Pancreas (tissue), 10 donors: Measurements from ENCODE around the gene SVOPL. TPM values are rescaled to one million over a fixed set of nuclear protein-coding genes. Genes with fewer than 3 reads are reported as not detected.

Experiments
- ATAC-seq, 4 donors: fragments of 200-7000 bp; cut with Tn5 transposase; one replicate each; pipeline versions ENCODE4 v1.8.0 to v1.9.1; 2020; ENCODE audit warnings: mild to moderate bottlenecking in 4 of 4, moderate library complexity in 4 of 4
- DNase-seq, 6 donors: peaks; one replicate each; pipeline ENCODE4 v3.0.0-alpha.2; 2020
- FAIRE-seq: peaks from 2 replicates; lab custom pipeline; 2012; peaks lifted over from hg19 to GRCh38; lab: Jason Lieb, UNC
- H3K27ac ChIP-seq, 4 donors: fragments of 200-600 bp; sonication (generic); 1 replicate in 3 of 4; 2 replicates in 1 of 4; pipeline versions ENCODE4 v1.5.0 to v1.8.0; 2020
- H3K27me3 ChIP-seq, 4 donors: fragments of 200-600 bp; one replicate each; pipeline ENCODE4 v1.8.0; 2021
- H3K36me3 ChIP-seq, 3 donors: fragments of 200-600 bp; sonication (generic) in 1 of 3; one replicate each; pipeline versions ENCODE4 v1.5.0 to v1.8.0; 2020 to 2021
- H3K4me1 ChIP-seq, 3 donors: fragments of 200-600 bp; one replicate each; pipeline ENCODE4 v1.8.0; 2021
- H3K4me3 ChIP-seq, 4 donors: fragments of 200-600 bp; sonication (generic) in 2 of 4; one replicate each; pipeline versions ENCODE4 v1.5.0 to v1.8.0; 2020 to 2021
- H3K9me3 ChIP-seq, 4 donors: fragments of 200-600 bp; one replicate each; pipeline ENCODE4 v1.8.0; 2021
- CTCF ChIP-seq, 4 donors: fragments of 200-600 bp; sonication (generic) in 3 of 4; IDR thresholded peaks; one replicate each; pipeline versions ENCODE4 v1.5.0 to v1.8.0; 2021; ENCODE audit warnings: antibody characterized with exemption in 4 of 4
- WGBS, 2 donors: extraction: QIAGEN DNeasy Blood & Tissue Kit; methylation state at CpG; one replicate each; pipeline ENCODE4 v1.1.7; 2013; 5-methylcytosine and 5-hydroxymethylcytosine counted together
- intact Hi-C, 3 donors: fragments of 100-400 bp; cut with DNase I; formaldehyde crosslinking; loops; one replicate each; pipeline versions ENCODE4 v1.11.1 to v1.14.2; 2022
- polyA plus RNA-seq, 2 donors: library from polyadenylated mRNA; stranded (reverse); fragments of 200-250 nt; gene quantifications; one replicate each; pipeline ENCODE4 v1.2.3, GENCODE V29; 2013
- total RNA-seq, 6 donors: library from RNA; stranded (reverse); fragmentation: NEBNext Ultra II Directional in 4 of 6; extraction: Animal tissue kit (Norgen Biotek cat#: 25700) in 4 of 6; gene quantifications; one replicate each; pipeline versions ENCODE4 v1.2.1 to v1.2.4, GENCODE V29; 2021 to 2023
- donor health status: healthy with polysubstance abuse.
- donor health status: DM: no; HTN: no; CAD: no; lungs with moderate emphysema.
- donor health status: DM: no; HTN: no; CAD: no.
- donor health status: control.
- donor health status: control.
- donor health status: Bipolar disorder and iron deficiency.
- donor health status: DM: yes; HTN: yes; CAD: no.
- donor health status: DM: no; HTN: no; CAD: no.
- donor health status: DM: no; HTN: no; CAD: no.
- donor health status: DM: yes; HTN: yes; CAD: no.

Gene SVOPL
- total and polyA plus RNA-seq, 8 donors, result 0.09 to 0.91 (median 0.18) TPM; not detected in 1

- DNase-seq (no peak), ATAC-seq (no peak), FAIRE-seq (no peak)
- no peak for TF ChIP-seq CTCF (IDR thresholded peaks at IDR 0.05)
- Histone ChIP-seq H3K27ac (no peak overlapping the region), H3K9me3 (peaks cover 0 to 9% (median 2%) of the 10 kb centered on the region in 4 donors), H3K4me3 (no peak overlapping the region), H3K36me3 (peaks cover 3 to 71% (median 44%) of the 10 kb centered on the region in 3 donors), H3K4me1 (no peaks in the 10 kb centered on the region), H3K27me3 (no peaks in the 10 kb centered on the region)
- 97 to 99% methylated on average over 3 of the region's 3 CpGs for WGBS, 2 donors
- intact Hi-C loops, result no loop called here
Measured at GRCh38 chr7:138556771-138557484, 144.2 kb downstream of the SVOPL start.

GRCh38 chr7:138555684-138556083 is 145.5 kb downstream of the SVOPL start:
- FAIRE-seq (no peak), ATAC-seq (no peak), DNase-seq (no peak)
- Histone ChIP-seq H3K4me1 (no peaks in the 10 kb centered on the region), H3K4me3 (no peak overlapping the region), H3K27ac (no peak overlapping the region), H3K9me3 (peaks cover 0 to 9% (median 2%) of the 10 kb centered on the region in 4 donors), H3K27me3 (no peaks in the 10 kb centered on the region), H3K36me3 (peaks cover 3 to 81% (median 43%) of the 10 kb centered on the region in 3 donors)
- 96 to 99% methylated on average over 4 of the region's 4 CpGs for WGBS, 2 donors
- intact Hi-C loops, result no loop called here
- no peak for TF ChIP-seq CTCF (IDR thresholded peaks at IDR 0.05)

GRCh38 chr7:138554674-138555073 is 146.5 kb downstream of the SVOPL start:
- TF ChIP-seq CTCF (IDR thresholded peaks at IDR 0.05), result no peak
- ATAC-seq (no peak), DNase-seq (no peak), FAIRE-seq (no peak)
- Histone ChIP-seq H3K4me1 (no peaks in the 10 kb centered on the region), H3K4me3 (no peak overlapping the region), H3K27me3 (no peaks in the 10 kb centered on the region), H3K36me3 (peaks cover 3 to 75% (median 35%) of the 10 kb centered on the region in 3 donors), H3K9me3 (peaks cover 0 to 9% (median 2%) of the 10 kb centered on the region in 4 donors), H3K27ac (no peak overlapping the region)
- 98 to 99% methylated on average over 4 of the region's 4 CpGs for WGBS, 2 donors
- intact Hi-C loops, result no loop called here

GRCh38 chr7:138553805-138554204 is 147.4 kb downstream of the SVOPL start:
- DNase-seq (no peak), FAIRE-seq (no peak), ATAC-seq (no peak)
- Histone ChIP-seq H3K4me3 (no peak overlapping the region), H3K4me1 (no peaks in the 10 kb centered on the region), H3K9me3 (peaks cover 0 to 9% (median 2%) of the 10 kb centered on the region in 4 donors), H3K27ac (no peak overlapping the region), H3K36me3 (peaks cover 3 to 78% (median 28%) of the 10 kb centered on the region in 3 donors), H3K27me3 (no peaks in the 10 kb centered on the region)
- 91 to 99% methylated on average over 4 of the region's 4 CpGs for WGBS, 2 donors
- intact Hi-C loops, result no loop called here
- TF ChIP-seq CTCF (IDR thresholded peaks at IDR 0.05), result no peak

- ATAC-seq (no peak), FAIRE-seq (no peak), DNase-seq (no peak)
- WGBS, 2 donors, result 93% methylated on average over 3 of the region's 3 CpGs
- no peak for TF ChIP-seq CTCF (IDR thresholded peaks at IDR 0.05)
- Histone ChIP-seq H3K4me3 (no peak overlapping the region), H3K9me3 (no peaks in the 10 kb centered on the region), H3K27ac (no peak overlapping the region), H3K36me3 (peaks cover 3 to 54% (median 23%) of the 10 kb centered on the region in 3 donors), H3K27me3 (no peaks in the 10 kb centered on the region), H3K4me1 (no peaks in the 10 kb centered on the region)
- intact Hi-C loops, result no loop called here
Measured at GRCh38 chr7:138551102-138551501, 150.1 kb downstream of the SVOPL start.
